IPS-18c (cell line): ENCODE data around the gene BCL11B.
A peak's percentile ranks its signal among the peaks of the same experiment; 100 is the strongest.

ENCODE experiments used
- H3K4me3 ChIP-seq: 2 replicates; pipeline ENCODE4 v1.7.0; 2013; ENCODE audit warnings: low read depth, mild to moderate bottlenecking, low read length, moderate library complexity; ENCODE audit not compliant: insufficient read depth
- H3K9me3 ChIP-seq: one replicate; pipeline ENCODE4 v1.6.1; 2013; ENCODE audit warnings: mild to moderate bottlenecking, low read length, moderate library complexity; ENCODE audit not compliant: control insufficient read depth, insufficient read depth

Gene BCL11B

DNA sequence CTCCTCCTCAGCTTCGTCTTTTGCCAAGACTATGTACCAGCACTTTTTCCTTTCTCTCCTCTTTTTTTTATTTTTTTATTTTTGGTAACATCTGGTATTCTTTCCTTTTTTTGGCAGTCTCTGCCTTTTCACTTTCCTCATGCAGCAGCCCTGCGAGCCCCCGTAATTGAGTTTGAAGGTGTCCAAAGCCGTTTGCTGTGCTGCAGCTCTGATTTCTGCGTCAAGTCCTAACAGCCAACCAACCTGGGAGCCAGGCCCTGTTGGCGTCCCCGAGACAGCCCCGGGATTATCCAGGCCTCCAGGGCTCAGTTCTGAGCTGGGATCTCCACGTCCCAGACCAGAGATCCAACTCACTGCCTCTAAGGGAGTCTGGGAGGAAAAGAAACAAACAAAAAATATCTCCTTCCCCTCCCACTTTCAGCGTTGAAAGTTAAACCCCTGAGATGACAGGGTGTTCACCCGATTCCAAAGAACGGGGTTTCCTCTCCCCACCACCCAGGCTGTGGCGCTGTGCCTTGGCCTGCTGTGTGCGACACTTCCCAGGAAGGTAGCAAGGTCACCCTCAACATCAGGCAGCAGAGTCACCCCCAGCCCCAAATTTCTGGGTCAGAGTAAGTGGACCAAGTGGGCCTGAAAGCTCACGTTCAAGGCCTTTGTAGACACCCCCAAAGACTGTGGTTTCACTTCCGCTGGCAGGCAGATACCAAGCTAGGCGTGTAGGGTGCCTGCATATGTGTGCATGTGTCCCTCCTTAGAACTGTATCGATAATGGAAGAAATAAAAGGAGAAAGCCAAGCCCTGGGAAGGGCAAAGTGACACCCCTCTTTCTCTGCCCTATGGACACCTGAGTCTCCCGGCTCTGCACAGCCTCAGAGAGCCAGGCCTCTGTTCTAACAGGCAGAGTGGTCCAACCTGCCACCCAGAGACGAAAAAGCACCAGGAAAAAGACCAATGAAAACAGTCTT lies 11.1 kb downstream of the BCL11B start:
- H3K4me3 ChIP-seq: no peak overlapping the region

DNA sequence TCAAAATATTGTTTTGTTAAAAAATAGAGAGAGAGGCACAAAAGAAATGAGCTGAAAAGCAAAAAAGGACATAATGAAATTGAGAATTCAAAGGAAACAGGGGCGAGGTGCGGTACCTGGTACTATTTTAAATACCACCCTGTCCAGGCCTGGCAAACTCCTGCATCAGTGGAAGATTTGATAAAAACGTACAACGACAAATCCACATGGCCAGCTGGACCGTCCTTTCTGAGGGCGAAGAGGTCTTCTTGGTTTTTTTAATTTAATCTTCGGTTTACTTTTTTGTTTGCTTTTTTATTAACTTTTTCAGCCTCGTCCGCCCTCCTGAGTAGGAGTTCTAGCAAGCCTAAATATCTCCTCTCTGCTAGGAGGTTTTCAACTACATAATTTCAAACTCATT lies 11.9 kb downstream of the BCL11B start:
- H3K9me3 ChIP-seq: no peaks in the 10 kb centered on the region
- H3K4me3 ChIP-seq: no peak overlapping the region

More for the DNA sequence above, 11.1 kb downstream of the BCL11B start:
- H3K9me3 ChIP-seq: no peaks in the 10 kb centered on the region

DNA sequence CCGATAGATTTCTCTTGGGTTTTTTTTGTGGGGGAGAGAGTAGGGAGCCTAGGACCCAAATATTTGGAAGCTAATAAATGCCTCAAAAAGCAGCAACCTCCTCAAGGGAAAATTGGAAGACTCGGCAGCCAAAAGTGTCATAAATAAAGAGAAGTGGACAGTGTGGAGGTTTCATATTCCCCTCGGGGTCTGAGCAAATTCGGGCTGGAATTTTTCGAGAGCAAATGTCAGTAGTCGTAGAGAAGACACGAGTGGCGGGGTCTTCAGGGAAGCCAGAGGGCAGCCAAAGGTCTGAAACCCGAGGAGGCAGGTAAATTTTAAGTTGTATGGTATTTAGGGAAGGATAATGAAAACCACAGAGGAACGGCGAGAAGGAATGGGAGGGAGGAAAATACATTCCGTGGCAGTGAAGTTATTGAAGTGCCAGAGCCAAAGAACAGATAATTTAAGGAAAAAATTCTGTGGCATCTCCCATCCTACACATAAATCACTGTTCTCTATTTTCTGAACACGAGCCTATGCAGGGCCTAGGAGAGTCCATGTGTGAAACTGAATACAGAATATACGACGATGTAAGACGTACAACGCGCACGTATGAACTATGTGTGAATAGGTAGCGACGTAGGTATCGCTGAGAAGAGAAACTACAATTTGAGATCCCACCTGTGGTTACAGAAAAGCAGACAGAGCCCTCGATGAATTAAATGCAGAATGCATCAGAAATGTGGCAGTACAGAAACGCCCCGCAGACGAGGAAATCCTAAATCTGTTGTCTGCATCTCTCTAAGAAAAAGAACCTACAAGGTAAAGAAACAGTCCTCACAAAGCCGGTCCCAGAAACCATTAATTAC lies 12.9 kb downstream of the BCL11B start:
- H3K9me3 ChIP-seq: no peaks in the 10 kb centered on the region
- no peak overlapping the region for H3K4me3 ChIP-seq

DNA sequence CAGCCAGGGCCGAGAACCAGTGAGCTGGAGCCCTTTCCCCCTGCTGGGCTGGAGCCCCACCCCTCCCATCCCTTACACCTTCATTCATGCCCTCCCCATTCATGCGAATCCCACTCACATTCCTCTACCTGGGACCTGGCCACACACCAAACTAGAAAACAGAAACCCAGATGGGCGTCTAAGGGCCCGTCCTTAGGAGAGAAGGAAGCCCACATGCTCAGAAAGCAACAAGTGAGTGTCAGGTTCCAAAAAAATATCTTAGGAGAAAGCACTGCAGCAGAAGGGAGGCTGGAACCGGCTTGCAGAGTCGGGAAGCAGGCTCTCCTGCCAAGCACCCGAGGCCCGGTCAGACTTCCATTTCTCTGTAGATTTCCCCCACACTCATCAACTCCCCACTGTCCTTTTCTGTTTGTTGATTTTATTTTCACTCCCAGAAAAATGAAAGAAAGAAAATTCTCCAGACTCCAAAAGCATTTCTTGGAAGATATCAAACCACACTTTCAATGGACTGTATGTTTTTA lies 13.6 kb downstream of the BCL11B start:
- Histone ChIP-seq H3K9me3 (no peaks in the 10 kb centered on the region), H3K4me3 (no peak overlapping the region)

DNA sequence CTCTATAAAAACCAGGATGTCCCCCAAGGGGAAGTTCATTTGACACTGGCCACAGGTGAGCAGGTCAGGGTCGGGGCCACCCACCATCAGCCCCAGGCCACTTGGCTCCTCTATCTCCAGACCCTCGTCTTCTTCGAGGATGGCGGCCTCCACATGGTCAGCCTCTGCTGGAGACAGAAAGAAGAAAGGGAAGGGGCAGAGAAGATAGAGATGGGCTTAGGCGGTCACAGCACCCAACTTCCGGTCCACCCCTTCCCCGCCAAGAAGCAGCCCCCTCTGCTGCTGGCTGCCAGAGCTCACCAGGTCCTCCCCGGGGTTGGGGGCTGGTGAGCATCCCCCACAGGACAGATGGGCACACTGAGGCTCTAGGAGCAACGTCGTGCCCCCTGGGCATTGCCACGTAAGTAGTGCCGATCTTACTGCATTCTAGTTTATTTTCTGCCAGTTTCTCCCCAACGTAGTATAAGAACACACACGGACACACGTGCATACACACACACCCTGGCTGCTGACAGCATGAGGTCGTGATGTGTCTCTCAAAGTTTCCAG lies 14.2 kb downstream of the BCL11B start:
- no peaks in the 10 kb centered on the region for H3K9me3 ChIP-seq
- 0 out of 2 replicates have a peak overlapping the region, but pooled peaks have one; percentile 20 for H3K4me3 ChIP-seq

DNA sequence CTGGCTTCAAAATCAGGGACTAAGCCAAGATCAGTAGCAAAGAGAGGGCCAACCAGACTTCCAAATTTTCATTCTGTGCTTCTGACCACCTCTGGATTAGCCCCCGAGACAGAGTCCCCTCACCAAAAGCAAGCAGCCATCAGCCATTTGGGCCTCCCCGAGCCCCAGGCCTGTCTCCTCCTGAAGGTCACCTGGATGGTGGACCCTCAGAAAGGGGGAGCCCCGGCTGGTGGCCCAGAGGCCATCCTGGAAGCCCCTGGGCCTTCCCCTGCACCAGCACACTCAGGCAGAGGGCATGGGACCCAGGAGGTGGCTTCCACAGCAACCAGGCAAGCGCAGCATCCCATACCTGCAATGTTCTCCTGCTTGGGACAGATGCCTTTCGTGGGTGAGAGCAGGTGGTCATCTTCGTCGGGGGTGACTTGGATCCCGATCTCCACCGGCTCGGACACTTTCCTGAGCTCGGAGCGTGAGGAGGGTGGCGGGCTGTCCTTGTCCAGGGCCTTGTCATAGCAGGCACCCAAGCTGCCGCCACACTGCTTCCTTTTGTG lies 14.8 kb downstream of the BCL11B start:
- Histone ChIP-seq H3K9me3 (no peaks in the 10 kb centered on the region), H3K4me3 (no peak overlapping the region)

DNA sequence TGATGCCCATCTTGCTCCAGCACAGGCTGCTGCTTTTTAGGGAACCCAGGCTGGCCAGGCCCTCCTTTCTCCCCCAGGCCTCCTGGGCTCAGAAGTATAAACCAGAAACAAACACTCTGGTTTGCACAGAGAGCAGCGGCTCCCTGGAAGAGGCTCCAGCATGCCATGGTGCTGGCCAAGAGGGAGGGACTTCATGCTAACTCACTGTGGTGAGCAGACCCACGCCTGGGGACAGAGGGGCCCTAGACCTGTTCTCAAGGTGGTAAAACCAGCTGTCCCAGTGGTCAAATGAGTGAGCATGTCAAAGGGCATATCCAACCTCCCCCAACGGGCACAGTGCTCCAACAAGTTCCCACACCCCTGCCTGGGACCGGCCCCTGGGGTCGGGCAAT lies 15.5 kb downstream of the BCL11B start:
- no peak overlapping the region for H3K4me3 ChIP-seq
- no peaks in the 10 kb centered on the region for H3K9me3 ChIP-seq

DNA sequence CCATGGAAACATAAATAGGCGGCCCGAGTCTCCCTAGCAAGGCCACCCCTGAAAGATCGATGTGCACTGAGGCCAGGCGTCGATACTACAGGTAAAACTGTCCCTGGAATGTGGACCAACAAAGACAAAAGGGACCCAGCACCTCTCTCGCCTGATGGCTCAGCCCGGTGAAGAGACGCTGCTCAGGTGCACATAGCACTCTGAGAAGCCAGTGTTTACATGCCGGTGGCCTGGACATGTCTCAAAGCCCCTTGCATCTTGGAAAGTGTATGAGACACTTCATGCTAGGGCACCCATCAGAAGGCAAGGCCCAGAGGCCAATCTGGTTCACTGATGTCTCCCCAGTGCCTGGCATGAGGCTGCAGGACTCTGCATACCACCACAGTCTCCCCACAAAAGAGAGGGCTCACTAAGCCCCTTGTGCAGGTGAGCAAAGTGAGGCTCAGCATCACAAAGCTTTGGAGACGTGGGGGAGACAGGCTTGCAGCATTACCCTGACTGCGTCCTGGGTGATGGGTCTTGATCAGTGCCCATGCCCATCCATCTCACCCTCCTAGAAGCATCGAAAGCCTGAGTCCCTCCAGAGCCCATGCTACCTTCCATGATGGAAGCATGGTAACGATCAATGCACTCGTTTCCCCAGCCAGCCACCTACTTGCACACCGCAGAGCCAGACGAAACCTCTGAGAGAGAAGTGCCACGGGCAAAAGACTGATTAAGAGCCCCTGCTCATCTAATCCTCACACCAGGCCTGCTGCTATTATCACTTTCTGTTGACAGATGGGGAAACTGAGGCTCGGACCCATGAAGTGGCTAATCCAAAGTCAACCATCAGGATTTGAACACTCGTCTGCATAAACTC lies 16.1 kb downstream of the BCL11B start:
- H3K9me3 ChIP-seq: no peaks in the 10 kb centered on the region

DNA sequence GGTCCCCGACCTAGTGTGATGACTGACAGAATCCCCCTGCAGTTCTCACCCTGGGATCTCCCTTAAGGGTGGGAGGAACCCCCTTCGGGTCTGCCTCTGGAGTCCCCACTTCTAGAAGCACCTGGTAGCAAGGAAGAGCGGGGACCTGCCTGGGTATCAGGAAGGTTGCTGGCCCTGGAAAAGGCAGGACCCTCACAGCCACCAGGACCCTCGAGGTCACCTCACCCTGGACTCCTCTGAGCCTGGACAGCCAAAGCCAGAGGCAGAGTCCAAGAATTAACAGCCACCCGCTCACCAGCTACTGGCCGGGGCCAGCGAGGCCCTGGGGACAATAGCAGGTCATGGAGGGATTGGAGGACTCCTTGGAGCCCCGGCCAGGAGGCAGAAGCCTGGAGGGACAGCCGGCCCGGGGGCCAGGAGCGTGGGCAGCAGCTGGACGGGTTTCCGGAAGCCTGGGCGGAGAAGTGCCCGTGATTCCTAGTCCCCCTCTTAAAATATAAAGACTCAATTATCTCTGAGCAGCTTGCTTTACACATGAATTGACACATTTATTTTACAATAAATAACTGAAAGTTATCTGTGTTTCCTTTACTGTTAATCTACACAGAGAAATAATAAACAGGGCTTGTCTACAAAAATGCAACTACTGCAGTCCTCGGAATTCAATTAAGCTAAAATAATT lies 17.5 kb downstream of the BCL11B start:
- Histone ChIP-seq H3K9me3 (no peaks in the 10 kb centered on the region), H3K4me3 (no peak overlapping the region)

More for the DNA sequence above, 16.1 kb downstream of the BCL11B start:
- H3K4me3 ChIP-seq: no peak overlapping the region

DNA sequence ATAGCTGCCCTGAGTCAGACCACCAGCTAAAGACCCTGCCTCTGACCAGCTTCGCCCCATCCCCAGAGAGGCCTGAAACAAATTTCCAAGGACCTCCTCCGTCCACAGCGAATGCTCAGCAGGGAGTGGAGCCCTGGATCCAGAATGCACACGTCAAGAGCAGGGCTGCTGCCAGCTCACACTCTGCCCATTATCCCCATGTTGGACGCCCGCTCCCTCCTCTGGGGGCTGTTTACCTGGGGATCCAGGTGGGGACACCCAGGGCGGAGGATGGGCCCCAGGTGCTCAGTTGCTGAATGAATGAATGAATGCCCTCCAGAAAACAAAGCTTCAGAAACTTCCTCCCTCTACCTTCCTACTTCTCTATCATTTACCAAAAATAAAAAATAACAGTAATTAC lies 18.1 kb downstream of the BCL11B start:
- no peaks in the 10 kb centered on the region for H3K9me3 ChIP-seq
- no peak overlapping the region for H3K4me3 ChIP-seq

DNA sequence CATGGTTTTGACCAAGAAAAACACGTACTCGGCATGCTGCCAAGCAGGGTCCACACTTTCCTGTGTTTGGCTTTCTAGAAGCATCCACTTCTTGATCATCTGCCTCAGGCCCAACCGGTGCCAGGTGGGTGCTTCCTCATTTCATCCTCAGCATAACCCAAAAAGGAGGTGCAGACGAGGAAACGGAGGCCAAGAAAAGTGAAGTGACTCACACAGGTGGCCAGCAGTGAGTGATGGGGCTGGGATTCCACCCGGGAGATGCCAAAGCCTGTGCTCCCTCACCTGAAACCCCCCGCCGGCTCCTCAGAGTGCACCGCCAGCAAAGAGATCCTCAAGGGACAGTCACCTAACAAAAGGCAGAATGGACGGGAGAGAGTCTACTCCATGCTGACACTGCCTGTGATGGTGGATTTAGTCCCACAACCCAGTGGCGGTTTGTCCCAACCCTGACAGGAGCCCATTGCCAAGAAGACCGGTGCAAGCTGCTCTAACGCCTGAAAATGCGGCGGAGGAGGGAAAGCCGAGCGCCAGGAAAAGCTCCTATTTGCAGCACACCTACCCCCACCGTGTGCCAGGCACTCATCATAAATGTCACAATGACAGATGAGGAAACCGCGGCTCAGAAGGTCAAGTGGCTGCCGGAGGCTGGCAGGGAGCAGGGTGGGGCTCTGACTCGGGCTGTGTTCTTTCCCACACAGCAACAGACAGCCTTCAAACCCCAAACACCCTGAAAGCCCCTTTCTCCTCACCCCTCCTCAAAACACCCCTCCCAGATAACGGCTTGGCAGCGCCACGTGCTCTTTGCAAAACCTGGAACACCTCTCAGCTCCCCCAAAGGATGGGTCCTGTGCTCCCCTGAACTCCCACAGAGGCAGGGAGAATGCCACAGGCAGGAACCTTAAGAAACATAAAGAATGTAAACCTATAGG lies 18.8 kb downstream of the BCL11B start:
- H3K9me3 ChIP-seq: no peaks in the 10 kb centered on the region

DNA sequence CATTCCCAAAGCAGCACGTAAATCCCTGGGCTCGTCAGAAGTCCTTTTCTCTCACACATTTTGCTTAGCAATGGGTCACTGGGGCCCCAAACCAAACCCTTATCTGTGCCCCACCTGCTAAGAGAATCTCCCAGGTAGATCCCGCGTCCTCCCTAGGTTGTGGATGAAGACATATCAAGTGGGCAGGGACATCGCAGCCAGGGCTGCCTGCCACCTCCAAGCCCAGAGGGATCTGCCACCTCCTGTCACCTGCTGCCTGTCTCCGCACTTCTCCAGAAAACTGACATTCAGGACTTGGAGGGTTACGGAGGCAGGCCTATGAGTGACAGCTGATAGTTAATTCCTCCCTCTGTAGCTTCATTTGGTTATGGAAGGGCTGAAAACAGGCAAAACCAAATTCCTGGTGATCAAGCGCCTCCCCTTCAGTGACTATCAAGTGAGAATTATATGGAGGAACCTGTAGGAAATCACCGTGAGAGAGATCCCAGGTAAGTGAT lies 19.5 kb downstream of the BCL11B start:
- H3K9me3 ChIP-seq: no peaks in the 10 kb centered on the region

More for the DNA sequence above, 18.8 kb downstream of the BCL11B start:
- H3K4me3 ChIP-seq: no peak overlapping the region

DNA sequence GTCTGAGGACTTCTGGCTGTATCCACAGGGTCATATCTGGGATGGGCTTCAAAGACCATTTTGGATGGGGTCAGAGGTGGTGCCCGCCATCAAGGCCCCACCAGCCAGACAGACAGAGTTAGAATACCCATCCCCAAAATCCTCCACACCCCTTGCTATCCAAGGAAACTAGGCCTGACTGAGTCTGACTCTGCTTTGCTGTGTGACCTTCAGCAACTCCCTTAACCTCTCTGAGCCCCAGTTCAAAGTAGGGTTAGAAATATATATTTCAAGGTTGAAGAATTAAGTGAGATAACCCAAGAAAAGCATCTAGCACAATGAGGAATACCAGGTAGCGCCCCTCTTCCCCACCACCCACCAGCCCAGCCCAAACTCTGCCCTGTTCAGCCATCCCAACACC lies 20.3 kb downstream of the BCL11B start:
- no peak overlapping the region for H3K4me3 ChIP-seq
- no peaks in the 10 kb centered on the region for H3K9me3 ChIP-seq

More for the DNA sequence above, 19.5 kb downstream of the BCL11B start:
- H3K4me3 ChIP-seq: no peak overlapping the region

DNA sequence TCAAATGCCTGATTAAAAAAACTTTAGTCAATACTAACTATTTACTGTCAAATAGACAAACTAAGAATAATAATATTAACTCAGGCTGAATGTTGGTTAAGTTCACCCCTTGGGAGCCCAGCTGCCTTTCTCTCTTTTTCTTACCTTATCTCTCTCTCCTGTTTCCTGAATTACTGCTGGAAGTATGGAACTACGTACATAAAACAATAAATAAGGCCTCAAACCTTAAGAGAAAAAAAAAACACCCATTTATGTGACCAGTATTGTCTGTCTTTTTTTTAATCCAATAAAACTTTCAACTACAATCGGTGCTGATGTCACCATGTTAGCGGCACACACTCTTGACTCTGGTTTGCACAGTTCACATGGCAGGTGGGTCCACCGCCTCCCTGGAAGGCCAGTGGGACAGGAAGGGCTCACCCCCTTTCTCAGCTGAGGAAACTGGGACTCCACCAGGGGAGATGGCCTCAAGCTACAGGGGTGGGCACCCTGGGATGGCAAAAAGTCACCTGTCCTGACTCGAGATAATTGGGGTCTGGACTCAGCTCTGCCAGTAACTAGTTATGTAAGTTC lies 21.3 kb downstream of the BCL11B start:
- Histone ChIP-seq H3K9me3 (no peaks in the 10 kb centered on the region), H3K4me3 (no peak overlapping the region)
